Superior temporal gyrus (tissue), 1 donor: Measurements from ENCODE around the gene RAB35.

Source experiments
- DNase-seq: peaks from one replicate; pipeline ENCODE4 v3.0.0-alpha.2; 2016; ENCODE audit errors: extremely low spot score

RAB35 gene

DNA sequence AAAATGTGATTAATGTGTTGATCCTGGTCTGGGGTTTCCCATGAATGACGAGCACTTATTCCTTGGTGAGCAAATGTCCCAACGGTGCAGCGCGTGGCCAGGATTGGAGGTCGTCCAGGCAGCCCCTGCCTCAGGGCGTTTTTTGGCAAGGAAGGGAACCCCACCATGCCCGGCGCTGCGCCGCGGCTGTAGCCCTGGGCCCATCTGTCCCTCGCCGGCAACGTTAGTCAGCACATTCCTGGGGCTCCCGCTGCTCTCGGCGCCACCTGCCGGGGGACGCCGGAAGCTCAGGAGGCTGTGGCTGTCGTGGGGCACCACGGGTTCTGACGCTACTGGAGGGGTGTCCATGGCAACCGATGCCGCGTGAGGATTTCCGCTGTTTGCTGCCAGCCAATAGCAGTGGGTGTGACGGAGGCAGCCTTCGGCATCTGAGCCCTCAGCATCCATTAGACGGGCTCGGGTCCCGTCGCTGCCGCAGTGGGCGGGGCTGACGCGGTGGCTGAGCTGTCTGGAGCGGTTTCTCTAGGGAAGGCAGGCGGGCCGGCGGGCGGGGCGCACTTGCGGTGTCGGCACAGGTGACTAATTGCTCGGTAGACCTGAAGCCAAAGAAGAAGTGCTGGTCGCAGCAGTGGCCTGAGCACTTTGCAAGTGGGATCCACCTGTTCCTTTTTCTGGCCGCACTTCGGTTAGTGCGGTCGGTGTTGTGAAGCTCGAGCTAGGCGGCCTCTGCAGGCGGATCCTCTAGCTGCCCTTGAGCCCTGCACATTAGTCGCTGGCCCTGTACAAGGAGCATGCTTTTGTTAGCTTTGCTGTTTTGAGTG is 29.5 kb downstream of the RAB35 start:
- peak; percentile 99 for DNase-seq

DNA sequence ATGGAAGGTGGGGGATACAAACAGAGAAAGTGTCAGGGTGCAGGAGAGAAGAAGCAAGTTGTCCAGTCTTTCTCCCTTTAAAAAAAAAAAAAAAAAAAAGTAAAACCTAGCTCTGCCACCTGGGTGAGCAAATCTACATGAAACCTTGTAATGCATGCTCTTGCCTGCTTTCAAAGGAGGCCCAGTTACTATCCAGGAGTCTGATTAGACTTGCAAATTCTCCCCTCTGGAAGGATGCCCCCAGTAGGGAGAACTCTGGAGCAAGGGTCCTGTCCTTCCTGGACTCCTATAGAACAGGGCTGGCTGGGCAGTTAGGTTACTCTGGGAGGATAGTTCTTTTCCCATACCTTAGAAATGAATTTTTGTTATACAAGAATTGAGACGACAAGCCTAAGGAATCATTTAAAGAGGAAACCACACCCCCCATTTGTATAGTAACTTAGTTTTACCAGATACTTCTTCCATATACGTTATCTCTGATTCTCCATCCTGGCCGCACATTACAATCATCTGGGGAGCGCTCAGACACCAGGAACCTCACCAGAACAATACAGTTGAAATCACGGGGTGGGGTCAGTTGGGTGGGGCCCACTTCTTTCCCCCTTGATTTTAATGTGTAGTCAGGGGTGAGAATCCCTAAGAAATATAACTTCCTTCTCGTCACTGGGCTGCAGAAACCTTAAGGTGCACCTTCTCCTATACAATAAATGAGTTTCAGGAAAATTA is 30.5 kb downstream of the RAB35 start:
- no peak for DNase-seq

DNA sequence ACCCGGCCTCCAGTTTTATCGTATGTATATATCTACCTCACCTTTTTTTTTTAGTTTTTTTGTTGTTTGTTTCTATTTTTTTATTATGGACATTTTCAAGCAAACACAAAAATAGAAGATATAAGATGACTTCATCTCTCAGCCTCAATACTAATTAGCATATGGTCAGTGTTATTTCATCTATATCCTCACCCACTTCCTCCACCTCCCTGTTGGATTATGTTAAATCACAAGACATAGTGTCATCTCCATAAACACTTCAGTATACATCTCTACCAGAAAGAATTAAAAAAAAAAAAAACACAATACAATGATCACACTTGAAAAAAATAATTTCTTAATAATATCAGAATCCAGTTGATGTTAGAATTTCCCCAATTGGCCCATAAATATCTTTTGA is 34.9 kb downstream of the RAB35 start:
- DNase-seq = no peak

DNA sequence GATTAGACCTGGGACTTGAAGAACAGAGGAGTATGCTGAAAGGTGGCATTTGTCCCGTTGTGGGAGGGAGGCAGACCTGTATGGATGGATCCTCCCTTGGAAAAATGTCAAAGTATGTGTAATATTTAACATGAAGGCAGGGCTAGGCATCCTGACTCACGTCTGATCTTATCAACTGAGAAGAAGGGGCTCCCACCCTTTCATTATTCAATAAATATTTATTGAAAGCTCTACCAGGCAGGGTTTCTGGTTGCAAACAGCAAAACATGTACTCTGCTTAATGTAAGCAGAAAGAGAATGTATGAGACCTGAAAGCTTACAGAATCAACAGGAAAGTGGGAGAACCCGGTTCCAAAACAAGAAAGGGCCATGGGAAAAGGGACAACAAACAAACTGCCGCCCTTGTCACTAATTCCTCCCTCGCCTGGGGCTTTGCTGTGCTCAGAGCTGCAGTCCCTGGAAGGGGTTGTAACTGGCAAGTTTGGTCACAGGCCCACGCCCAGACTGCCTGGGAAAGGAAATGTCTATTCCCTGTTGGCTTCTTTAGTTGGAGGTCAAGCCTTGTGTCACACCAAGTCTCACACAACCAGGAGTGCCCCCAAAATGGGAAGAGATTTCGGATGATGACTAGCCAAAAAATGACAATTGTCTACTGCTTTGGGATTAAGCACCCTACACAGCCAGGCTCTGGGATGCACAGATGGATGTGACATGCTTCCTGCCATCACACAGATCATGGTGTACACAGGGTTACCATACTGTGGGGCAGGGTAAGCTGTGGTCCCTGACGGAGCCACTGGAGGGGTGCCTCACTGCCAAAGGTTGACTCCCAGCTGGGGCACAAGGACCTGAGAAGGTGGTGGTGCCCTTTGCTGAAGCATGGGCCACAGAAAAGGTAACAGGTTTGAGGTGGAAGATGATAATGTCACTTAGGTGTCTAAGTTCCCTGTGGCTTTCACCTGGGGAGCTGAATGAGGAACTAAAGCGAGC is 36.8 kb downstream of the RAB35 start:
- DNase-seq = no peak

DNA sequence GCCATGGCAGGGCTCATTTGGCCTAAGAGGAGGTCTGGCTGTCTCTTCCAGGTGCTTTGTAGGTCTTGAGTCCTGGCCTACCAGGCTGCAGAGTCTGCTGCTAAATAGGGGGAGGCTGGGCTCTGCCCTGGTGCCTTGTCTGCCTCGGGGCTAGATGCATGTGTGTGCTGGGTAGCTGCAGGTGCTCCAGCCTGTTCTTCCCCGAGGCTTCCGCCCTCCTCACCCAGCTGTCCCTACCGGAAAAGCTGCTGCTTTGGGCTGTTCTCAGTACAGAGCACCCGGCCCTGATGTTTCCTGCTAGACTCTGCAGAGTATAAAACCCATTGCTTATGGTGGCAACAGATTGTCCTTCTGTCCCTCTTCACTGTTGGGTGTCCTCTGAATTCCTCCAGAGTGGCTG is 37.7 kb downstream of the RAB35 start:
- no peak for DNase-seq

DNA sequence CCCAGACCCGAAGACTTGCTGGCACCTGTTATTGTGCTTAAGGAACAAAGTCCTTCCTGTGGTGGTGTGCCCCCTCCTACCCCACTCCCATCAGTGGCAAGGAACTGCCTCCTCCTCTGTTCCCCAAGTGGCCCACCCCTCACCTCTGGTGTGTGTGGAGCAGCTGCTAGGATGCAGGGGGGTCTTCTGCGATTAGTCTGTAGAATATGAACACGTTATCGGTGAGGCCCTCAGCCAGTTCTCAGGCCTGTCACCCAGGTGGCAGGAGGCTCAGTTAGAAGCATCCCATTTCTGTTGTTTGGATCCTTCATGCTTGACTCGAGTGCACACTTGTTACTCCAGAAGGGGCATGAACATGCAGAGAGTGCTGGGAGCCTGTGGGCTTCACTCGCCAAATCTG is 39.3 kb downstream of the RAB35 start:
- no peak for DNase-seq

DNA sequence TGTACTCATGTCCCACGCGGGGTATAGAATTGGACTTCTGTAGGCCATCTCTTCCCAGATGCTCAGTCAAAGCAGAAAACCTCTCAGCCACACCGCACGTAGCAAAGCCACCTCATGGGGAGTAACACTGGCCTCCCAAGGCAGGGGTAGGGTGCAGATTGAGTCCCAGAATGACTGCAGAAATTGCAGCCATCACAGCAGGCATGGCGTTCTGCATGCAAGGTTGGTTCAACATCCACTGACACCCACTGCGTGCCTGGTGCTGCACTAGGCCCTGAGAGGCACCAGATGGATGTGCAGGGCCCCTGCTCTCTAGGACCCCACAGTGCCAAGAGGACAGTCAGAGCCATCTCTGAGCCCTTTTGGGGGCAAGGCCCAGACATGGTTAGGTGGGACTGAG is 39.9 kb downstream of the RAB35 start:
- no peak for DNase-seq

DNA sequence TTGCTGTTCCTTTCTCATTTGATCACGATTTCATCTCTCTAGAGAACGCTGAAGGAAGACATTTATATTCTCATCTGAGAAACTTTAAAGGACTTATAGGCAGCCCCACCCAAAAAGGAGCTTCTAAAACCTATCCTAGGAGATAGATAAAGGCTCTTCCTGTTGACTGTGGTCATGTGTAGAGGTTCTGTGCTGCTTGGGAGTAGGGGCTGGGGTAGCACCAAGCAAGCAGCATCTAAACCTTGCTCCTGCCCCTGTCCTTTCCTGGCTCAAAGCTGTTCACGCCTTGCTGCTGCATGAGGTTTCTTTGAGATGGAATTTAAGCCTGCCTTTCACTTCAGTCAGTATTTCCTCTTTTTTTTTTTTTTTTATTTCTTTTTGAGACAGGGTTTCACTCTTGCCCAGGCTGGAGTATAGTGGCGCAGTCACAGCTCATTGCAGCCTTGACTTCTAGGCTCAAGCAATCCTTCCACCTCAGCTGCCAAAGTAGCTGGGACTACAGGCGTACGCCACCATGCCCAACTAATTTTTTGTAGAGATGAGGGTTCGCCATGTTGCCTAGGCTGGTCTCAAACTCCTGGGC is 41.4 kb downstream of the RAB35 start:
- DNase-seq = no peak

DNA sequence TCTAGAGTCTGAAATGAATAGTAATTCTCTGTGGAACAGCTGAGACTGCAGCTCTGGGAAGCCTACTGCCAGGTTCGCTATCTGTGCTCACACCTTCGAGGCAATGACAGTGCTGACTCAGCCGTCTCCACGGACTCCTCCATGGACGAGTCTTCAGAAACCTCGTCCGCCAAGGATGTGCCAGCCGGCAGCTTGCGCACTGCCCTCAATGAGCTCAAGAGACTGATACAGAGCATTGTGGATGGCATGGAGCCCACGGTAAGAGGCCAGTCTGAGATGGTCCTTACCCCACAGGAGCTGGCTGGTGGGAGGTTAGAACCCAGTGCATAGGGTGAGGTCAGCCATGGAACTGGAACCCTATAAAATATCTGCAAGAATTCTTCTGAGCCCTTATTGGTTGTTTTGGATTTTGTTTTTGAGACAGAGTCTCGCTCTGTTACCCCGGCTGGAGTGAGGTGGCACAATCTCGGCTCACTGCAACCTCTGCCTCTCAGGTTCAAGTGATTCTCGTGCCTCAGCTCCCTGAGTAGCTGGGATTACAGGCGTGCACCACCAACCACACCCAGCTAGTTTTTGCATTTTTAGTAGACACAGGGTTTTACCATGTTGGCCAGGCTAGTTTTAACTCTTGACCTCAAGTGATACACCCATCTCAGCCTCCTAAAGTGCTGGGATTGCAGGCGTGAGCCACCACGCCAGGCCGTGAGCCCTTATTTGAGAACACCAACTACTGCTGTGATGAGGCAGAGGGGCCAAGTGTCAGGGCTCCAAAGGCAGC is 43.9 kb downstream of the RAB35 start:
- no peak for DNase-seq

DNA sequence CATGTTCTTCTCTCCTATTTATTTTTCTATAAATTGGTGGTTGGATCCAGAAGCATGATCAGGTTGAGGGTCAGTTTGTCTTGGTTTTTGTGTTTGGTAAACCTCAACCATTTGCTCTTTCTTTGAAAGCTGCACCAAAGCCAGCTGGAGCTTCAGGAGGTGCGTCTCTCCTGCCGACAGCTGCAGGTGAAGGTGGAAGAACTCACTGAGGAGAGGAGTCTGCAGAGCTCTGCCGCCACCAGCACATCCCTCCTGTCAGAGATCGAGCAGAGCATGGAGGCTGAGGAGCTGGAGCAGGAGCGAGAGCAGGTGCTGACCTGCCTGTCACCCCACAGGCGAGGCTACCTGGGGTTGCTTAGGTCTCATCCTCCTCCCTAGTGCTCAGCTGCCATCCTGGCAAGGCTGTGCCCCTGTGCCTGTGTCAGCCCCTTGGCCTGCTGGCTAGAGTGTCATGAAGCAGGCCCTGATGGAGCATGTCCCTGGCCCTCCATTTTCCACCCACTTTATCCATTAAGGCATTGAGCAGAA is 45.0 kb downstream of the RAB35 start:
- no peak for DNase-seq

DNA sequence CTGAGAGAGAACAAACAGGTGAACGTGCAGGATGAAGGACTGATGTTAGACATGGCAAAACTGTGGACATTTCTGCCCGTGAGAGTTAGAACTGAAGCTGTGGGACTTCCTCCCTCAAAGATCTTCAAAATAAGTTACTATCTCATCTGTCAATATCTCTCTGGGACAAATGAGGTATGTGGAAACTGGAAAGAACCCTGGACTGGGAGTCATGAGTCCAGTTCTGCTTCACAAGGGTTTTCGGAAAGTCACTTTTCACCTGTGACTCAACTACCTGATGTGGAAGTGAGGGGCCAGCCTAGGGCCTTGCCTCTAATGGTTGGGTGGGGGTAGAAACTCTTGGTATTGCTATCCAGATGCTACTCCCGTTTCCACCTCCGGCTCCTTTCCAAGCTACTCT is 47.3 kb downstream of the RAB35 start:
- no peak for DNase-seq

DNA sequence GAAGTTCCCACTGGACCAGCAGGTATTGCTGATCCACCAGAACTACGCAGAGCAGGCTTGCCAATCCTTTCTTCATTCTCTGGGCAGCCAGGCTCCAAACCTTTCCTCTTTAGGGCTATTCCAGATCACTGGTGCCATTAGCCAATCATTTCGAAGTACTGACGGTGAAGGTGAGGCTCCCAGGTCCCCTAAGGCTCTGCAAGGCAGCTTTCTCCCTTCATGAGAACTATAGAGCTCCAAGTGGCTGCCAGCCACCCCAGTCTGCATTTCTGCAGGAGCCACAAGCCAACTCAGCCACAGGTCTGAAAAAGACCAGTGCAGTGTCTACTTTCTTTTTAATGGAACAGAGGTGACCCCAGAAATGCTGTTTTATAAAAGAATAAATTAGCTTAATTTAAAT is 48.7 kb downstream of the RAB35 start:
- no peak for DNase-seq

DNA sequence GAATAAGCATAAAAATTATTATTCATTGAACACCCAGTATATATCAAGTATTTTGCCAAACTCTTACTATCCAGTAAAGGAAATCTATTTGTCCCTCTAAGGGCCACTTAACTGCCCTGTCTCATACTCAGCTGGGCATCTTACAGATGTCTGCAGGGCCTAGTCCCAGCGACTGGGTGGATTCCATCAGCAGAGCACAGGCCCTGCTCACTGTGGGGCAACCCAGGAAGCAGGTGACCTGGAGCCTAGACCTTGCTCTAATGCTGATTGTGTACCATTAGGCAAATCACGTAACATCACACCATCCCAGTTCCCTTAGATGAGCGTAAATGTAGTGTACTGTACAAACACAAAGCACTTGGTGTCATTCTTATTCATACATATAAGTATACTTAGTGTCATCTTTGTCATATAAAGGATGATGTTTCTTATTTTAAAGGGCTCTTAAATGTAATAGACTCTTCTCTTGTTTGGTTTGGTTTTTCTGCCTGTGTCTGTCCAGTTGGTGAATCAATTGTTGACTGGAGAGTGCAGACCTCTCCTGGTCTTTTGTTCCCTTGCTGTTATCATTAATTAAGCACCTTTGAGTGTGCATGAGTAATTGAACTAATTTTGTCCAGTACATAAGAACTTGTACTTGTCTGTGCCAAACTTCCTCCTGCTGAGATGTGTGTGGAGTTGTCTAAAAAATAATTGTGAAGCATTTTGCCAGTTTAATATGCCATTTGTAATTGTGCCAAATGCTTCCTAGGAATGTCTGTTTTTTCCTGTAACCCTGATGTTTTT is 49.3 kb downstream of the RAB35 start:
- DNase-seq = no peak

DNA sequence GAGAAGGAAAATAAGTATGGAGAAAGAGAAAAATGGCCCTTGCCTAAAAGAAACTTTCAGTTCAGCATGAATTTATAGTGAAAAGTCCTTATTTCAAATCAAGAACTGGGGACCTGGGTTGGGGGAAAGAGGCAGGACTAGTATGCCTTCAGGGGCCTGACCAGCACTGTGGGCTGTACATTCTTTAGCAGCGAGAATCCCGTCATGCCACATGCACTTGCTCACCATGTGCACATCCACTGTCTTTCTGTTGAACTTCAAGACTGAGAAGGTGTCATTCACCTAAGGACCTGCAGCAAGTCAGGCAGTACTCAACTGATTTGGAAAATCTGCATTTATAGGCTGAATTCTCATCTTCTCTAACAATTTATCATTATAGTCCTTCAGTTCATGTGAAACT is 50.2 kb downstream of the RAB35 start:
- no peak for DNase-seq

DNA sequence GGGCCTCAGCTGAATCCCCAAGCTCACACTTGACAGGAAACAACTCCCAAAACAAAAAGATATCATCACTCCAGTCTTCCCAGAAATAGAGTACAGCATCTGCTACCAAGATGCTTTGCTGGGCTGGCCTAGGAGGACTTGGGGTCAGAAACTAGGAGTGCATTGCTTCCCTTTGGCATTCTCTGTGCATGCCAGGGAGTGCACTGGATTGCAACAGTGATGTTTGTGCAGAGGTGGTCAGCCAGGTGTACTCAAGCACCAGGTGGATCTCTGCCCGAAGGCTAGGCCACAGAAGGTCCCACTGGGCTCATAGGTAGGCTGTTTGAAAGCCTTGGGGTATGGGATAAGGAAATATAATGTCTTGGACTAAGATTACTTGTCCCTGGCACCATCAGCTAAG is 51.1 kb downstream of the RAB35 start:
- no peak for DNase-seq

DNA sequence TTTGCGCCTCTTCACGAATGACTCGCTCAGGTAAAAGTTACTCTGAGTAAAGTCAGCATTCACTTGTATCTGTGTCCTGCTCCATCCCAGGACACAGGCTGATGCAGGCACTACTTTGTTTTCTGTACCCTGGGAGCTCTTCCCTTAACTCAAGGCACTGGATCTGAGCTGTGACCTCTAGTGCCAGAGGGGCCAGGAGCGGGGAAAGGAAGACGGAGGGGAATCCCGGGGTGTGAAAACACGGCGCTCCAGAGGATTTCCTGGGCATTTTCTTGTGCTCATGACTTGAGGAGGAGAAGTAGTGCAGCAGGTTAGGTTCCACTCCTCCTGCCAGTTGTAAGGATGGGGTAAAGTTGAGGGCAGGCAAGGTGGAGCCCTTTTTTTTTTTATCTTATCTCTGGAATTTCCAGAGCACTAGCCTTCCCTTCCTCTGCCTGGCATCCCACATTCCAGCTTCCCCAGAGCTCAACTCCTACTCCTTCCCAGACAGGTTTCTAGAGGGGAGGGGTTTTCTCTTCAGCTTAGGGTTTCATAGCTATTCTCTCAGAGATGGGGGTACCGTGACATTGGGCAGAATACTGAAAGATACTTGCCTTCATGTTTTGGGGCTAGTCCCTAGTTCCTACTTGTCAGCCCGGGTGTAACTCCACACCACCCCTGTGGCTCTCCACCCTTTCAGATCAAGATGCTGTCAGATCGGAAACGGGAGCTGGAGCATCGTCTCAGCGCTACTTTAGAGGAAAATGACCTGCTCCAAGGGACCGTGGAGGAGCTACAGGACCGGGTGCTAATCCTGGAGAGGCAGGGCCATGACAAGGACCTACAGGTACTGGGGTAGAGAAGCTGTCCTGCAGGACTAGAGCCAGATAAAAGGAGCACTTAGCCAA is 52.3 kb downstream of the RAB35 start:
- no peak for DNase-seq

DNA sequence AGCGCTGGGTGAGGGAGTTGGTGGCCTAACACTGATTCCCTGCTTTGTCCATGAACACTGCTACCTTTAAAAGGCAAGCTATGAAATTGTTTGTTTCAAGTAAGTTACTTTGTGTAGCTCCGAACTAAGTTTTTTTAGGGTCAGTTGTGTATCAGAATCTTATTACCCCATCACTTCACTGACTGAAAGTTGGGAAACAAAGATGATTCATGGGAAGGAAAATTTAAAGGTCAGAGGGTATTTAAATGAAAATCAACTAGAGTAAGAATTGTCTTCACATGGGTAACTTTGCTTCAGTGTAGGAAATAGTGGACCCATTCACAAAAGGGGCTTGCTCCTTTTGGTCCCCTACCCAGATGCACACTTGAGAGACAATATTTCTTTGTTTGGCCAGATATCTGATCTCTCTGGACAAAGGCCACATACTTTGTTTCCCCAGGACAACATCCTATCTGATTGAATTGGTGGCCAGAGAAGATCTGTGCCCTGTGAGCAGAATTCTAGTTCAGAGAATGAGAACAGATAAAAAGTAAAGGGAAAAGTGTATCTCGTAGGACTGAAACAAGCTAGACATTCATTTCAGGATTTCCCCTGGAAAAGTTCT is 53.5 kb downstream of the RAB35 start:
- DNase-seq = no peak

DNA sequence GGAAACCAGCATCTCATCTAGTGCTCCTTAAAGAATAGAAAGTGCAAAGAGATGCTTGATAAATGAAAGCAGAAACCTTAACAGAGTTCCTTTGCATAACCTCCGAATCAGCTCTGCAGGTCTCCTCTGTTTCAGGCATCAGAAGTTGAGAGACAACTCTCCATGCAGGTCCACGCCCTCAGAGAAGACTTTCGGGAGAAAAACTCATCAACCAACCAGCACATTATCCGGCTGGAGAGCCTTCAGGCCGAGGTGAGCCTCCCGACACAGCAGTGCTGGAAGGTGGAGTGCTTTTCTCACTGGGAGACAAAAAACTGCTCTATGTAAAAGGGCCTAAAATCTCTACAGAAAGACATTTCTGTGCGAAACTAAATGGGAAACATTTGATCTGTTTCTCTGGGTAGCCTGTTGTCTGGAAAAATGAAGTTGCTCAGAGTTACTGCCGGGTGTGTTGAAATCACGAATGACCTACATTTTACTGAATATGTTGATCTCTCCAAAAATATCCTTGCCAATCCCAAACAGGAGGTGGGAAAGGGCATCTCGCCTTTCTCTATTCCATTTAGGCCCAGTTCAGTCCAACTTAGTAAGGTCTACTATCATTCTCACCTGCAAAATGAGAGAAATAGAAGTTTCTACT is 54.9 kb downstream of the RAB35 start:
- no peak for DNase-seq
